ENCODE data around the gene RAB6A. TPM values are rescaled to one million over a fixed set of nuclear protein-coding genes. Genes with fewer than 3 reads are reported as not detected.

RAB6A gene
- total RNA-seq (2022; extraction: Qiagen RNA extraction; ENCODE audit: low read depth), result 41.2 to 61.9 TPM (median 61.2 TPM) in 5 replicates

GRCh38 chr11:73760679-73761402 lies at the start of gene RAB6A:
Gene RAB6A, minus strand, starts transcription at chr11:73761074. Its CDS starts 439 bp downstream, at chr11:73760635.

GRCh38 chr11:73787643-73788558 lies 27.0 kb upstream of the RAB6A start, which contains the start of gene MRPL48:
Gene MRPL48, plus strand, starts transcription at chr11:73787874. Its CDS starts 98 bp downstream, at chr11:73787972.

GRCh38 chr11:73645972-73646631 lies 114.8 kb downstream of the RAB6A start, which contains the start of gene PLEKHB1:
Gene PLEKHB1, plus strand, starts transcription at chr11:73646581. Its CDS starts 28 bp downstream, at chr11:73646609.

Other genes with a start within 250 kb of the RAB6A start
- 10.5 to 15.3 TPM (median 13.0 TPM) in 5 replicates for gene FAM168A, start 163.0 kb downstream of the RAB6A start, total RNA-seq (2022; extraction: Qiagen RNA extraction; ENCODE audit: low read depth)
- gene PLEKHB1, start 114.5 kb downstream of the RAB6A start, total RNA-seq (2022; extraction: Qiagen RNA extraction; ENCODE audit: low read depth), result 0.44 to 1.2 TPM (median 0.85 TPM) in 5 replicates
- 48.1 to 64.0 TPM (median 53.1 TPM) in 5 replicates for gene MRPL48, start 26.8 kb upstream of the RAB6A start, total RNA-seq (2022; extraction: Qiagen RNA extraction; ENCODE audit: low read depth)
- gene COA4, start 115.8 kb upstream of the RAB6A start, total RNA-seq (2022; extraction: Qiagen RNA extraction; ENCODE audit: low read depth), result 127 to 162 TPM (median 135 TPM) in 5 replicates
- 10.6 to 11.7 TPM (median 10.9 TPM) in 5 replicates for gene PAAF1, start 115.9 kb upstream of the RAB6A start, total RNA-seq (2022; extraction: Qiagen RNA extraction; ENCODE audit: low read depth)
- gene DNAJB13, start 190.0 kb upstream of the RAB6A start, total RNA-seq (2022; extraction: Qiagen RNA extraction; ENCODE audit: low read depth), result 0.27 to 0.42 TPM (median 0.32 TPM) in 3 of 5 replicates, not detected in the others
- 69.6 to 84.6 TPM (median 79.5 TPM) in 5 replicates for gene UCP2, start 221.8 kb upstream of the RAB6A start, total RNA-seq (2022; extraction: Qiagen RNA extraction; ENCODE audit: low read depth)
- gene UCP3, start 248.0 kb upstream of the RAB6A start, total RNA-seq (2022; extraction: Qiagen RNA extraction; ENCODE audit: low read depth), result 1.1 to 2.0 TPM (median 1.3 TPM) in 5 replicates

Data from A549 treated with RU486 at 1 μM for 4 hours (cell line).